HepG2 (cell line): Measurements from ENCODE around the gene CDH23. TPM values are rescaled to one million over a fixed set of nuclear protein-coding genes. Genes with fewer than 3 reads are reported as not detected.

Source experiments
- ARID2 ChIP-seq: sonication (generic); formaldehyde crosslinking; IDR thresholded peaks from 2 replicates; pipeline ENCODE4 v1.8.1; 2022; ENCODE audit warnings: mild to moderate bottlenecking, missing genetic modification reagents, borderline replicate concordance
- IKZF1 ChIP-seq: fragments of 450-650 bp; IDR thresholded peaks from 2 replicates; pipeline ENCODE4 v1.7.1; 2016
- IRX3 ChIP-seq: sonication (generic); formaldehyde crosslinking; IDR thresholded peaks from 2 replicates; pipeline ENCODE4 v1.8.1; 2023; ENCODE audit warnings: mild to moderate bottlenecking, low read depth, missing genetic modification reagents, borderline replicate concordance
- JUNB ChIP-seq: sonication (generic); formaldehyde crosslinking; IDR thresholded peaks from 2 replicates; pipeline ENCODE4 v1.8.0; 2022; ENCODE audit warnings: missing genetic modification reagents, mild to moderate bottlenecking, borderline replicate concordance
- KAT8 ChIP-seq: IDR thresholded peaks from 2 replicates; pipeline ENCODE4 v1.6.1; 2016; ENCODE audit warnings: missing genetic modification reagents, missing compliant biosample characterization
- KDM2A ChIP-seq: sonication (generic); formaldehyde crosslinking; IDR thresholded peaks from 2 replicates; pipeline ENCODE4 v1.4.0; 2020; ENCODE audit warnings: low read depth, missing genetic modification reagents, borderline replicate concordance
- MLLT10 ChIP-seq: sonication (generic); formaldehyde crosslinking; IDR thresholded peaks from 2 replicates; pipeline ENCODE4 v1.4.0; 2020; ENCODE audit warnings: missing genetic modification reagents
- RORA ChIP-seq: sonication (generic); formaldehyde crosslinking; IDR thresholded peaks from 2 replicates; pipeline ENCODE4 v1.5.0; 2020; ENCODE audit warnings: mild to moderate bottlenecking, missing genetic modification reagents, moderate library complexity
- TARDBP ChIP-seq: sonication (generic); formaldehyde crosslinking; IDR thresholded peaks from 2 replicates; pipeline ENCODE4 v1.8.0; 2022; ENCODE audit warnings: mild to moderate bottlenecking, missing genetic modification reagents
- ZBTB1 ChIP-seq: sonication (generic); formaldehyde crosslinking; IDR thresholded peaks from 2 replicates; pipeline ENCODE4 v1.4.0; 2020; ENCODE audit warnings: missing genetic modification reagents, borderline replicate concordance
- ZBTB38 ChIP-seq: sonication (generic); formaldehyde crosslinking; IDR thresholded peaks from 2 replicates; pipeline ENCODE4 v1.5.1; 2020; ENCODE audit warnings: mild to moderate bottlenecking, missing genetic modification reagents
- ZFP36 ChIP-seq: fragments of 150-350 bp; IDR thresholded peaks from 2 replicates; pipeline ENCODE4 v1.6.1; 2018; ENCODE audit warnings: borderline replicate concordance, low read length, low read depth; ENCODE audit not compliant: partially characterized antibody
- ZFP90 ChIP-seq: sonication (generic); formaldehyde crosslinking; IDR thresholded peaks from 2 replicates; pipeline ENCODE4 v1.8.0; 2022; ENCODE audit warnings: missing genetic modification reagents, mild to moderate bottlenecking, inconsistent platforms, borderline replicate concordance
- ZMAT3 ChIP-seq: sonication (generic); formaldehyde crosslinking; conservative IDR thresholded peaks from 2 replicates; pipeline ENCODE4 v1.7.0; 2021; ENCODE audit warnings: missing genetic modification reagents
- ZNF138 ChIP-seq: sonication (generic); formaldehyde crosslinking; IDR thresholded peaks from 2 replicates; pipeline ENCODE4 v1.5.0; 2020; ENCODE audit warnings: mild to moderate bottlenecking, low read depth, missing genetic modification reagents
- ZNF343 ChIP-seq: sonication (generic); formaldehyde crosslinking; IDR thresholded peaks from 2 replicates; pipeline ENCODE4 v1.4.0; 2020; ENCODE audit warnings: mild to moderate bottlenecking, missing genetic modification reagents
- ZNF496 ChIP-seq: sonication (generic); formaldehyde crosslinking; IDR thresholded peaks from 2 replicates; pipeline ENCODE4 v1.8.1; 2023; ENCODE audit warnings: mild to moderate bottlenecking, moderate library complexity, missing genetic modification reagents; ENCODE audit not compliant: insufficient replicate concordance
- polyA plus RNA-seq, 8 experiments: library from polyadenylated mRNA; depleted of rRNA in 3 of 8; stranded (reverse) in 7 of 8; unstranded in 1 of 8; fragments of >200 nt; fragmentation: Illumina TruSeq in 4 of 8; extraction: Trizol in 4 of 8; gene quantifications; 2 replicates each; pipeline versions ENCODE4 v1.2.1 to v1.2.3, GENCODE V29; 2011 to 2016; ENCODE audit warnings: low read depth in 4 of 8, missing spikeins in 1 of 8, mixed read lengths in 1 of 8; ENCODE audit not compliant: insufficient read depth in 1 of 8
- total RNA-seq, 5 experiments: library from RNA; depleted of rRNA; stranded (reverse); fragments of >200 nt; fragmentation: Illumina TruSeq; extraction: Trizol; gene quantifications; 2 replicates each; pipeline ENCODE4 v1.2.3, GENCODE V29; 2016; ENCODE audit warnings: low read depth in 1 of 5
- TF ChIP-seq, protein P1 (sequence below): sonication (generic); formaldehyde crosslinking; IDR thresholded peaks from 2 replicates; pipeline ENCODE4 v1.4.0; 2020; ENCODE audit warnings: missing genetic modification reagents
- TF ChIP-seq, protein P2 (sequence below): sonication (generic); formaldehyde crosslinking; IDR thresholded peaks from 2 replicates; pipeline ENCODE4 v1.5.0; 2020; ENCODE audit warnings: missing genetic modification reagents, mild to moderate bottlenecking, borderline replicate concordance

CDH23 gene
- total and polyA plus RNA-seq, 2 of the 13 experiments (the other 11 are each of a cell fraction or from before 2014, with no cell fraction given) = 0.13 TPM; not detected in 1

DNA sequence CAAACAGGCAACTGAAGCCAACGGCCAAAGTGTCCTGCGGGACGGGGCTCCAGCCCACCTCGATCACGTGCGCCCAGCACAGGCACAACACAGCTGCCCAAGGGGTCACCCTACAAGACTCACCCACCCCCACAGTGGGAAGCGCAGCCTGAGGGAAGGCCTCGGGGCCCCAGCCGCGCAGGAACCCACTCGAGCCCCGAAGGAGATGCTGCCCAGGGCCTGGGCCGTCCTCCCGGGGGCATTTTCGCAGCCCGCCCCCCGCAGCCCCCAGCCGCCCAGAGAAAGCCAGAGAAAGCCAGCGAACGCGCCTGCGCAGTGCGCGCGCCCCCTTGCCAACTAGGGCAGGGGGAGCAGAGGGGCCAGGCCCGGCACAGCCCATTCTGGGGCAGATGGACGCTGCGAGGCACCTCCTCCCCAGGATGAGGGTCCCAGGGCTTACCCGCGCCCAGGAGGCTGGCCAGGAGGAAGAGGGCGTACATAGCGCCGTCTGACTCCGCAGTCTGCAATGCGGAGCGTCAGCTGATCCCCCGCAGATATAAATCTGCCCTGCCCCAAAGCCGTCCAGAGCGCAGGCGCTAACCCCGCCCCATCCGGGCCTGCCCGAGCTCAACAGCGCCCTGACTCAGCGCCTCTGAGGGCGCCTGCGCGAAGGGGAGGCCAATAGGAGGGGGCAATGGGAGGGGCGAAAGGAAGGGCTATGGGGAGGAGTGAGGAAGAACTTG, 454.2 kb downstream of the CDH23 start, which contains the start of gene PSAP (continued):
- TF ChIP-seq ZFP36 (no peak), IKZF1 (no peak), ZBTB1 (CRISPR knock-in tag) (no peak), IRX3 (CRISPR knock-in tag) (peak; percentile 5; the same call in 1 of the 2 replicates), ZBTB38 (CRISPR knock-in tag) (peak; percentile 19; the same call in 1 of the 2 replicates), ZMAT3 (CRISPR knock-in tag) (peak; percentile 67; the same call in 1 of the 2 replicates), KDM2A (CRISPR knock-in tag) (peak; percentile 76), TARDBP (CRISPR knock-in tag) (peak; percentile 71), ZNF496 (no peak), ARID2 (CRISPR knock-in tag) (no peak), MLLT10 (CRISPR knock-in tag) (no peak), KAT8 (CRISPR knock-in tag) (peak; percentile 75), ZNF343 (CRISPR knock-in tag) (peak; percentile 86; the same call in 1 of the 2 replicates), ZFP90 (CRISPR knock-in tag) (peak; percentile 77), JUNB (no peak), RORA (CRISPR knock-in tag) (no peak), ZNF138 (CRISPR knock-in tag) (0 out of 2 replicates have a peak, but pooled peaks have one; percentile 67)
- TF ChIP-seq, protein P1, sequence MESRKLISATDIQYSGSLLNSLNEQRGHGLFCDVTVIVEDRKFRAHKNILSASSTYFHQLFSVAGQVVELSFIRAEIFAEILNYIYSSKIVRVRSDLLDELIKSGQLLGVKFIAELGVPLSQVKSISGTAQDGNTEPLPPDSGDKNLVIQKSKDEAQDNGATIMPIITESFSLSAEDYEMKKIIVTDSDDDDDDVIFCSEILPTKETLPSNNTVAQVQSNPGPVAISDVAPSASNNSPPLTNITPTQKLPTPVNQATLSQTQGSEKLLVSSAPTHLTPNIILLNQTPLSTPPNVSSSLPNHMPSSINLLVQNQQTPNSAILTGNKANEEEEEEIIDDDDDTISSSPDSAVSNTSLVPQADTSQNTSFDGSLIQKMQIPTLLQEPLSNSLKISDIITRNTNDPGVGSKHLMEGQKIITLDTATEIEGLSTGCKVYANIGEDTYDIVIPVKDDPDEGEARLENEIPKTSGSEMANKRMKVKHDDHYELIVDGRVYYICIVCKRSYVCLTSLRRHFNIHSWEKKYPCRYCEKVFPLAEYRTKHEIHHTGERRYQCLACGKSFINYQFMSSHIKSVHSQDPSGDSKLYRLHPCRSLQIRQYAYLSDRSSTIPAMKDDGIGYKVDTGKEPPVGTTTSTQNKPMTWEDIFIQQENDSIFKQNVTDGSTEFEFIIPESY (CRISPR knock-in tag) = no peak
- TF ChIP-seq, protein P2, sequence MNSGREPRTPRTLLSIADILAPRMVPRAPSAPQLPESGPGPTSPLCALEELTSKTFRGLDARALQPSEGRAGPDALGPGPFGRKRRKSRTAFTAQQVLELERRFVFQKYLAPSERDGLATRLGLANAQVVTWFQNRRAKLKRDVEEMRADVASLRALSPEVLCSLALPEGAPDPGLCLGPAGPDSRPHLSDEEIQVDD (CRISPR knock-in tag) = no peak
